Activated CD8-positive, alpha-beta memory T cell treated with anti-CD3 and anti-CD28 coated beads for 36 hours (primary cell): ENCODE measurements around the gene GRID1. TPM values are rescaled to one million over a fixed set of nuclear protein-coding genes. Genes with fewer than 3 reads are reported as not detected.
"Not testable (repeated sequence)": the region's sequence is repeated elsewhere in the genome, so short reads cannot be mapped to it uniquely, and the experiment has no call there.

Experiments used
- CTCF ChIA-PET: fragments of 350-600 bp; sonication (Branson Sonifier 250); formaldehyde crosslinking; loops from one replicate; lab custom pipeline; 2021; ENCODE audit warnings: antibody characterized with exemption; lab: Charles Lee
- POLR2A ChIA-PET: fragments of 350-600 bp; sonication (Branson Sonifier 250); formaldehyde crosslinking; loops from one replicate; lab custom pipeline; 2021; ENCODE audit warnings: antibody characterized with exemption; lab: Charles Lee
- total RNA-seq, 2 experiments: library from RNA; stranded (reverse); gene quantifications; one replicate each; pipeline ENCODE4 v1.2.3, GENCODE V29; 2021

The GRID1 gene
- total RNA-seq, 2 experiments from 2014 or later = not detected

DNA sequence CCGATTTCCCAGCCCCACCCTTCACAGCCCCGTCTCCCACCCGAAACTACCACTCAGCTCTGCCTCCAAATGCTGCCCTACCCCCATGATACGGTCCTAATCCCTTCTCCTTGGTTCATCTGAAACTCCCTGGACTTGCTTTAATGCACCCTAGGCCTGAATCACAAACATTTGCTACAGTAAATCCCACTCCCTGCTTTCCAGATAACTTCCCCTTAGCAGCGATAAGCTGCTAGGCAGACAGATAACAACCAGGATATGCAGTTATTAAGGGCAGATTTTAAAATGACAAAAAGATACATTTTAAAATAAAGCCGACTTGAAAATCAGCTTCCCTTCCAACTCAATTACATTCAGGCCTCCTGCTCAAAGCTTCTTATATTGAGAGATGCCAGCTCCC lies 514.7 kb downstream of the GRID1 start:
- ChIA-PET POLR2A (no interaction called here), CTCF (interaction anchor here (1.2 kb wide), 1 partner anchor 287 kb away, joined by 3 read pairs; no protein-coding TSS in a partner anchor)

DNA sequence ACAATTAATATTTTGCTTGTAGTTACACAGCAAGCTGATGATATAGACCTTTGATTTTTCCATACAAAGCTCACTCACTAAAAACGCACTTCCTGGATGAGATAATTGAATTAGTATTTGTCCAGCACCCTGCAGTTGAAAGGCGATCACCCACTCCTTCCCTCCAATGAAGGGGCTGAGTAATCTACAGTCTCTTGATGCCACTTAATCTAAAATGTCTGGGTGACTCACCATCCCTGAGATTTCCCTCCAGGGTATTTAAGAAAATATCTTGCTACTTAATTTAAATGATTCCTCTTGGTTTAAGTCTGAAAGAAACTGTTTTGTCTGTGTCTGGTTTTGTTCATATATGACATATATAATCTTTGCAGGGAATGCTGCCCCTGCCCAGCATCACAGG lies 515.3 kb downstream of the GRID1 start:
- ChIA-PET CTCF (no interaction called here), POLR2A (no interaction called here)

DNA sequence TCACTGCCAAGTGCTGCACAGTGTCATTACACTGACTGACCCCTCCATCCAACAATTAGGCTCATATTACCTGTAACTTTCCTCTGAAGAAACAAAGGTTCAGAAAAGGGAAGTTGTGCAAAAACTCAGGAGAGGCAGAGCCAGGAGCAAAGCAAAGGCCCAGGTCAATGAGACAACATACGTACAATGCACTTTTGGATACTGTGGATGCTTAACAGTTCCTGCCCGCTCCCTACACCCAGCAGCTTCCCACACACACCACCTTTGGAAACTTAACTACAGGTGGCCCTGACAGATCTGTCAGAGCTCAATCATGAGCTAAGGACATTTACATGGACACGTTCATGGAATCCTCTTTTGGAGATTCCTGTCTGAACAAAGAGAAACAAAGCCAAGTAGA lies 515.9 kb downstream of the GRID1 start:
- ChIA-PET CTCF (no interaction called here), POLR2A (no interaction called here)

DNA sequence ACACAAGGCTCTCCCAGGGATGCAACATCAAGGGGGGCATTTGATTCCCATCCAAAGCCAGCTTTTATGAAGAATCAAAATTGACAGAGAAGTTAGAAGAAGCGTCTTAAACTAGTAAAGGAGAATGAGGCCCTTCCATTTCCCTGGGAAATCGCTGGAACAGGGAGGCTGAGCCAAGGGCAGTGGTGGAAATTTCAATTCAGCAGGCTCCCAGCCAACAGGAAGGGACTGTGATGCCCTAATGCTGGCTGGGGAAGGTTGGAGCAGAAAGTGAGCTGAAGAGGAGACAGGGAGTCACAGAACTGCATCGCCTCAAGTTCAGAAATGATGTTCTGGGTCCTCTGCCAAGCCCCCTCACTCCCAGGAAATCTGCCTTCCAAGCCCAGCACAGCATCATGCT lies 517.3 kb downstream of the GRID1 start:
- ChIA-PET POLR2A (no interaction called here), CTCF (no interaction called here)

DNA sequence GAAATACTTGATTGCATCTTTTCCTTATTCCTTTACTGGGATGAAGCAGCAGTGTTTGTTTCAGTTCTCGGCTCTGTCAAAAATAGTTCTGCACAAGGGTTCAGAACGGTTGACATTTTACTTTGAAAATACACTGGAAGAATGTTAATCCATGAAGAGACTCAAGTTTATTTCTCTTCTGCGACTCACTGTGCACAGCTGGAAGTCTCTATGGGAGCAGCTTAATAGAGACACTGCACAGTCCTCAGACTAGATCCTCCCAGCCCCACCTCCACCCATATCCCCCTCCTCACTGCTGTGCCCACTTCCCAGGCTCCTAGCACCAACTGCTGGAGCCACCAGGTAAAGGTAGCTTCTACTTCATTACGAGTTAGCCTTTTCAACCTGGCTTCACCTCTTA lies 517.8 kb downstream of the GRID1 start:
- ChIA-PET CTCF (no interaction called here), POLR2A (no interaction called here)

DNA sequence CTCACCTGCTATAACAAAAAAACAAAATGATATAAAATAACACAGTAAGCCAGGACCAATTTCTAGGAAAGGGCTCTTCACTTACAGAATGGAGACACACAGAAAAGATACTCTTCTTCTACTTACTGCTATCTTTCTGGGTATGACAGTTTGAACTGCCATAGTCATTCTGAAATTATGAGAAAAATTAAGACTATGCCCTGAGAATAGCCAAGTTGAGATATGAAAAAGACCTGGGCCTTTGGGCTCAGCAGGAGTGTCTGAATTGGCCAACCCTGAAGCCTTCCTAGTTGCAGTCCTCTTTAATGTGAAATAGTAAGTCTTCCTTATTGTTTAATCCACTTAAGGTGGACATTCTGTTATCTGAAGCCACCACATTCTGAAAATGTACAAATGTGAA lies 519.5 kb downstream of the GRID1 start:
- POLR2A ChIA-PET = no interaction called here
- CTCF ChIA-PET = interaction anchor here (0.7 kb wide), 1 partner anchor 310 kb away, joined by 3 read pairs; no protein-coding TSS in a partner anchor

DNA sequence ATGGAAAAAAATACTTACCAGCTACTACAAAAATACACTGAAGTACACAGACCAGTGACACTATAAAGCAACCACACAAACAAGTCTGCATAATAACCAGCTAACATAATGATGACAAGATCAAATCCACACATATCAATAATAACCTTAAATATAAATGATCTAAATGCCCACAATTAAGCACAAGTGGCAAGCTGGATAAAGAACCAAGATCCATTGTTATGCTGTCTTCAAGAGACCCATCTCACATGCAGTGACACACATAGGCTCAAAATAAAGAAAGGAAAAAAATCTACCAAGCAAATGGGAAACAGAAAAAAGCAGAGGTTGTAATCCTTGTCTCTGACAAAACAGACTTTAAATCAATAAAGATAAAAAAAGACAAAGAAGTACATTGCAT lies 527.9 kb downstream of the GRID1 start:
- POLR2A ChIA-PET, CTCF ChIA-PET: not testable (repeated sequence)

DNA sequence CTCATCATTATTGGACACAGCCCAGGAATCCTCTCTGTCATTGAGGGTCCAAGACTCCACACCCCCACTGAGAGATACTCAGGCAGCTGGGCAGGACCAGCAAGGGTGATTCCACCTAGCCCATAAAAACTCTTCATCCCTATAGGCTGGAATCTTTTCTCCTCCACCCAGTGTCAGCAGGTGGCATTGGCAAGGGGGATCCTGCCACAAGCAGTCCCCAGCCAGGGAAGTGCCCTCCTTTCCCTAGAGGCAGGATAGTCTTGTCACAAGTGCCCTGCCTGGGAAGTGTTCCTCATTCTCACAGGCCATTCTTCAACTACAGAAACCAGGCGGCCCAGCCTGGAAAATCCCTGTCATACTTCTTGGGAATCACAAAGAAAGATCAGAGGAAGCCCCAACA lies 533.6 kb downstream of the GRID1 start:
- ChIA-PET CTCF (no interaction called here), POLR2A (no interaction called here)

DNA sequence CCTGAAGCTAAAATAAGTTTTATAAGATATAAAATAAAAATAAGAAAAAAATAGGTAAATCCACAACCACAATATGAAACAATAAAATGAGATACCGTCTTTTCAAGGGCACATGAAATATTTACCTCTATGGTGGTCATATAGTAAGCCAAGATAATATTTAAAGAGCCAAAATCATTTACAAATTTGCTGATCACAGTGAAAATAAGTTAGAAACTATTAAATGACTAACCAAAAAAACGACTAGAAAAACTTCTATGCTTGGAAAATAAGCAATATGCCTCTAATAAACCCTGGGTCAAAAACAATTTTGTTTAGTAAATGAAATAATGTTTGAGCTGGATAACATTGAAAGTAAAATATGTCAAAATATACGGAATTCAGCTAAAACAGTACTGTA lies 535.2 kb downstream of the GRID1 start:
- CTCF ChIA-PET = no interaction called here

DNA sequence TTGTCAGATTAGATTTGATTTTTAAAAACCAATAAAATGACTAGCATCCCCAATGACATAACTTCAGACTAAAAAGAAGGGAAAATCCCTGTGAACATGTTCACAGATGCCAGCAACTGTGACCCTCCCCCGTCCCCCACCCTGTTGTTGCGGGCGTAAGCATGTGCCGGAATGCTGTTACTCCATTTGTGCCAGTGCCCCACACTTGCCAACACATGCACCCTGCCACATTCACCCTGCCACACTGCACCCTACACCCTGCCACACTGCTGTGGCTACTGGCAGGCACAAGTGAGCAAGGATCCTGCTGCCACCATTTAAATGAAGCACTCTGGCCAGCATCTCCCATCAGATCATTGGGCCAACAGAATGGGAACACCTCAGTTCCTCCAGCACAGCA lies 540.2 kb downstream of the GRID1 start:
- CTCF ChIA-PET = no interaction called here
- POLR2A ChIA-PET = no interaction called here

More for the DNA sequence above, 535.2 kb downstream of the GRID1 start:
- POLR2A ChIA-PET = no interaction called here

DNA sequence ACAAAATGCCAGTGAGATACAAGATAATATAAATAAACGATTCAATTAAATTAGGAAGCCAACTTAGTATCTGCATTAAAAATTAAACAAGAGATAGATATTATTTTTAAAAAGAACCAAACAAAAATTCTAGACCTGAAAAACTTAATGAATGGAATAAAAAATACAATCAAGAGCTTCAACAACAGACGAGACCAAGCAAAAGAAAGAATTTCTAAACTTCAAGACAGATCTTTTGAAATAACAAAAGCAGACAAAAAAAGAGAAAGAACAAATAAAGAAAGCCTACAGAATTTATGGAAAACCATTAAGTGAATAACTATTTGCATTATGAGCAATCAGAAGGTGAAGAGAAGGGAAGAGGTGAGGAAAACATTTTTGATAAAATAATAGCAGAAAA lies 555.2 kb downstream of the GRID1 start:
- CTCF ChIA-PET = no interaction called here
- POLR2A ChIA-PET = no interaction called here

DNA sequence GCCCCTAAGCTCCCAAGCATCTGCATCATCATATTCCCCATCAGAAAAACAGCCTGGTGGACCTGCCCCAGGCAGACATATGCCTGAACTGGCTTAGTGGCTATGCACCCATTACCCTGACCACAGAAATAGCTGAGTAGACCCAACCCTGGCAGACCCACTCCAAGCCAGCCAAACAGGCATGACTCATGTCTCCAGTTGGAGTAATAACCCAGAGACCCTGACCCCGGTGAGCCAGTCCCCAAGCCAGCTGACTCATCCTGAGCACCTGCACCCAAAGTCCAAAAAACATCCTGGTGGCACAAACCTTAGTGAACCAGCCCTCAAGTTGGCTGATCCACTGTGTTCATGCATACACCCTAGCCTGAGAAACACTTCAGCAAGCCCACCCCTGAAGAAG lies 555.9 kb downstream of the GRID1 start:
- POLR2A ChIA-PET = no interaction called here

DNA sequence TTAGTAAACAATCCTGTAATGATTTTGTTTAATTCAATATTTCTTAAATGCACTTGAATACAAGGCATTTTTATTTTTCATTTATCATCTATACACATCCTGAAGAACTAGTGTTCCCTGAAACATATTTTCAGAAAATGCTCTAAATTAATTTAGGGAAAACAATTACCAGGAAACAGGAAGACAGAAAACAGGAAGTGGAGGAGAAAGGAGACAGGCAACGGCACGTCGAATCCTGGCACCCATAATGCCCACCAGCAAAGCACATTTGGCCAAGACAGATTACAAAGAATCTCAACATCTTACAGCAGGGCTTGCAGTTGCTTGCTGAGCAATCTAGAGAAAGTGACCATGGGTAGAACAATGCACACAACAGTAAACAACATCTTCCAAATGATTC lies 571.1 kb downstream of the GRID1 start:
- ChIA-PET POLR2A (no interaction called here), CTCF (no interaction called here)

More for the DNA sequence above, 555.9 kb downstream of the GRID1 start:
- CTCF ChIA-PET = no interaction called here

DNA sequence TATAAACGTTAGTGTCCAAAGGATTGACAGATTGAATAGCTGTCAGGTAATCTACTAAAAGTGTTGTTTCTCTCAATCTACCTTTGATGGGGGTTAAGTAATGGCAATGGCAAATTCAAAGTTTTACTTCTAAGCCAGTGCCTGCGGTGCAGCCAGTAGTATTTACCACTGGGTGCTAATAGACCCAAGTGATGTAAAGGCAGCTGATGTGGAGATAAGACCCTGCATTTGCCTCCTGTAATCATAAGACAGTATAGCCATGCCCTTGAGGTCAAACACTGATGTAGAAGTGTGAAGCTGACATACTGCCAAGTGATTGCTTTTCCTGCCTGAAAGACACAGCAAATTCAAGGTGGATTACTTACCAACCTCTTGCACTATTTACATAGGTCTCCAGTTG lies 572.0 kb downstream of the GRID1 start:
- ChIA-PET POLR2A (no interaction called here), CTCF (no interaction called here)

DNA sequence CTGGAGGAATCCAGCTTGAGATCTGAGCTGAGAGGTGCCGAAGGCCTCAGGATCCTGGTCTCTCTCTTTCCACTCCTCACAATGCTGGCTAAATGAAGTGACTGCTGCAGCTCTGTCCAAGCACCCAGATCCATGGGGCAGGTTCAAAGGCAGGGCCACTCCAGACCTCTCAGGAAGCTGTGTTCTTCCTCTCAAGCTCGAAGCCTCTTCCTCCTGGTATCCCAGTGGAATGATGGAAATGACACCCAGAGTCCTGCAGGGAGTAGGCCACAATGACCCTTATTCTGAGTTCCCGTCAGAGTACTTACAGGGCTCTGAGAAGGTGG lies 574.1 kb downstream of the GRID1 start:
- ChIA-PET CTCF (no interaction called here), POLR2A (no interaction called here)

DNA sequence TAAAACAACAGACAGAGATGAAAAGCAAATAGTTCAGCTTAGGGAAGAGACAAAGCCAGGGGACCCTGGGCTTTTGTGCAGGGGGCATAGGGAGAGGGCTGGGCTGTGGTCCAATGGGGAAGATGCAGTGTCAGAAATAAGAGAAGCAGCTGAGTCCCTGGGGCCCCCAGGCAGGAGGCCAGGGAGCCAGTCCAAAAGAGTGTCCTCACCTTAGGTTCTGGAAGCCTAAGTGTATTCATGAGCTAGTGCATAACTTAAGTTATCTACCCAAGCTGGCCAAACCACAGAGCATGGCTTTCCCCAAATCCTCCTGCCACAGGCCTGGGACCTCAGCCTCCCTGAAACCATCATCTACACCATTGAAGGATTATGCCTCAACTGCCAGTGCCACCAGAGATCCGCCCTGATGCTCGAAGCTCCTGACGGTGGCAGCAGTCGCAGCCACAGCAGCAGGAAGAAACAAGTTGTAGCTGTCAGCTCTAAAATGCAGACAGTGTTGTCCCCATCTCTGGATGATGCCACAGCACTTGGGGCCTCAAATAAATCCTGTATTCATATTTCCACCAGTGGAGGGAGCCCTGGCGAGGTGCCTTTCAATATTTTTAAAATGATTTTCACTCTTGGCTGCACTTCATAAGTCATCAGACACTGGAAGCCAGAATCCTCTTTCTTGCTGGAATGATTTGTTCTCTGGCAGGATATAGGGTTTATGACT lies 574.6 kb downstream of the GRID1 start:
- CTCF ChIA-PET = no interaction called here

DNA sequence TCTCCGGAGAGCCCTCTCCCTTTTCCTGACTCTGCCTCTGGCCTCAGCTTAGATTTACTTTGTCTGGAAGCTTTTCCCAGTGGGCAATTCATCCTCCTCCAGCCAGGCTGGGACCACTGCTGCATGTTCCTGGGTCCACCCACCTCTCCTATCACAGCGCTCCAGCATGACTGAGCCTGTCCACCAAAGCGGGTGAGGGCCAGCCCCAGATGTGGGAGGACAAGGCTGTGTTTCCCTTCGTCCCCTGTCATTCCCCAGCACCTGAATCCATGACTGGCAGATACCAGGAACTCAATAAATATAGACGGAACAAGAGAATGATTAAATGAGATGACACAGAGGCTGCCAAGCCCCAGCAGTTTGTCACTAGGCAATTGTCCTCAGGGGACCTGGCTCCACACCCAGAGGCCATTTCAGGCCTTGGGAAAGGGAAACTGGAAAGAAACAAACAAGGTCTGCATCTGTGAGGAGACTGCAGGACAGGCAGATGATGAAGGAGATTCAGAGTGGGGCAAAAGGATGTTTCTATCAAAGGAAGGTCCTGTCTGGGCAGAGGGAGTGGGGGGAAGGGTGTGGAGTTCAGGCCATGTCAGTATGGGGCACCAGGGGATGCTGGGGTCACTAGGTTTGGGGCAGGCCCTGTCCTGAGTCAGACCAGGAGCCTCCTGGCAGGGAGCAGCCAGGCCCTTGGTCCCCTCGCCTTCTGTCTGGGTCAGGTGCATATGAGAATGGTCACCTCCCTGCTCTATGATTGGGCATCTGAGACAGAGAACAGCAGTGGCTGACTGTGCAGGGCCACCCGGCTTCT lies 576.4 kb downstream of the GRID1 start:
- CTCF ChIA-PET = no interaction called here
- POLR2A ChIA-PET = no interaction called here

More for the DNA sequence above, 574.6 kb downstream of the GRID1 start:
- POLR2A ChIA-PET = no interaction called here

DNA sequence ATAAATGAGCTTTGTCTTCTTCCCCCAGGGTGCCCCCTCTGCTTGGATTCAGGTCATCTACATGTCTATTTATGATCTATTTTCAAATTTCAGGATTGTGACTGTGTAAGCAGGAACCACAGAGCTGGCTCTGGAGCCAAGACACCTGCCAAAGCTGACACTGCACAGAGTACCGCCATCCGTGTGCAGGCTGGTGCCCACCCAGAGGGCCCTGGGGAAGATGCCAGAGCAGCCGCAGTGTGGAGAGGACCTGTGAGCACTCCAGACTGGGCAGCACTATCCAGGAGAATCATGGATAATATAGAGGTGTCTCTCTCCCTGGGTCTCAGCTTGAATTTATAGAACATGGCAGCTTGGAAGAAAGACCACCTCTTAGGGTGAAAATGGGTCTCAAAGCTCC lies 577.5 kb downstream of the GRID1 start:
- ChIA-PET CTCF (no interaction called here), POLR2A (no interaction called here)

DNA sequence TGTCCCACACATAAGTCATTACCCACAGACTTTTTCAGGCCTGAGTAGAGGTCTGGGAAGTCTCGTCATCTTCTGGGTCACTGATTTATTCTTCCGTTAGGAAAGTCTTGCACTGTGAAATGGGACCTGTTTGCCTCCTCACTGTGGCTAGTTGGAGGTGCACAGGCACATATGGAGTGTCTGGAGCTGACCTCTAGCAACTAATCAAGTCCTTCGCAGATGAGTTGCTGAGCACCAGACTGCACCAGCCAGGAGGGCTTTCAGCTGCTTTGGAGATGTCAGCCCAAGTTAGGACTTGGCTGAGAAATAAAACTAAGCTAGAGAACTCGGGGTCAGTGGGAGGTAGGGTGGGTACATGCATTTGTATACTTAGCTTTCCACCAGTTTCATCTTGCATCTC lies 578.0 kb downstream of the GRID1 start:
- POLR2A ChIA-PET = no interaction called here
- CTCF ChIA-PET = no interaction called here

DNA sequence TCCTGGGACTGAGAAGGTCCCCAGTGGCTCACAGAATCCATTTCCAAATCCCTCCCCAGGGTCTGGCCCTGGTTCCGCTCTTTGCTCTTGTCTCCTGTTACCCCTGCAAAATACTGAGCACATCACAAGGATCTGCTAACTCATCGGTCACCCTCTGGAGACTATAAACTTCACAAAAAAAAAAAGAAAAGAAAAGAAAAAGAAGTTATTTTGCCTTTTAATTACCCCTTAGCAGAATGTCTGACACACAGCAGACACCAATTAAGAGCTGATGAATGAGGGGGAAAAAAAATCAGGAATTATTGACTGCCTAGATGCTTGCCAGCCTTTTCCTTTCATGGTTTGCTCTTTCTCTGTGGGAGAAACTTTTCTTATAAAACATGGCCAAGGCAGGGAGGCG lies 578.7 kb downstream of the GRID1 start:
- ChIA-PET CTCF (no interaction called here), POLR2A (no interaction called here)

DNA sequence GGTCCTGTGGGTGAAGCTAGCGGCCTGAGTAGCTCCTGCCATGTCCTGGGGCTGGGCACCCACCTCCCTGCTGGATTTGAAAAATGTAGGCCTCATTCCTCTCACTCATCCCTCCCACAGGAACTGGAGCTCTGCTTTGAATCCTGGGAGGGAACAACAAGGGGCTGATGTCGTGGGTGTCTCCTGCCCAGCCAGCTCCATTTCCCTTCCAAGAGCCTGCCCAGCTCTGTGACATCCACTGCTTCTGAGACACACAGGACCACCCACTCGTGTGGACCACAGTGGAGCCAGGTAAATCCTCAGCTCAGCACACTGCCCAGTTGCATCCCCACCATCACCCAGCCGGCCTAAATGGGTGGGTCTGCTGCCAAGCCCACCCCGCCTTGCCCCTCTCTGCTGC lies 579.2 kb downstream of the GRID1 start:
- ChIA-PET POLR2A (no interaction called here), CTCF (no interaction called here)
